ENCODE measurements around the gene GSG1L.

GRCh38 chr16:28087140-28087660 lies 23.7 kb upstream of the GSG1L start:
- TF ChIP-seq, protein P1, sequence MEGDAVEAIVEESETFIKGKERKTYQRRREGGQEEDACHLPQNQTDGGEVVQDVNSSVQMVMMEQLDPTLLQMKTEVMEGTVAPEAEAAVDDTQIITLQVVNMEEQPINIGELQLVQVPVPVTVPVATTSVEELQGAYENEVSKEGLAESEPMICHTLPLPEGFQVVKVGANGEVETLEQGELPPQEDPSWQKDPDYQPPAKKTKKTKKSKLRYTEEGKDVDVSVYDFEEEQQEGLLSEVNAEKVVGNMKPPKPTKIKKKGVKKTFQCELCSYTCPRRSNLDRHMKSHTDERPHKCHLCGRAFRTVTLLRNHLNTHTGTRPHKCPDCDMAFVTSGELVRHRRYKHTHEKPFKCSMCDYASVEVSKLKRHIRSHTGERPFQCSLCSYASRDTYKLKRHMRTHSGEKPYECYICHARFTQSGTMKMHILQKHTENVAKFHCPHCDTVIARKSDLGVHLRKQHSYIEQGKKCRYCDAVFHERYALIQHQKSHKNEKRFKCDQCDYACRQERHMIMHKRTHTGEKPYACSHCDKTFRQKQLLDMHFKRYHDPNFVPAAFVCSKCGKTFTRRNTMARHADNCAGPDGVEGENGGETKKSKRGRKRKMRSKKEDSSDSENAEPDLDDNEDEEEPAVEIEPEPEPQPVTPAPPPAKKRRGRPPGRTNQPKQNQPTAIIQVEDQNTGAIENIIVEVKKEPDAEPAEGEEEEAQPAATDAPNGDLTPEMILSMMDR (IDR thresholded peaks at IDR 0.05; ENCODE audit: low read depth, low read length) = no peak
- no peak for TF ChIP-seq MAX (IDR thresholded peaks at IDR 0.05; ENCODE audit: low read depth, low read length)
- no peak for TF ChIP-seq POLR2A (IDR thresholded peaks at IDR 0.05; ENCODE audit: extremely low read depth, insufficient read length)

All from NB4 (cell line).